Stromal cell of bone marrow (primary cell): ENCODE results near the gene CPLX1.
A peak's percentile ranks its signal among the peaks of the same experiment; 100 is the strongest.
"Not testable (repeated sequence)": the region's sequence is repeated elsewhere in the genome, so short reads cannot be mapped to it uniquely, and the experiment has no call there.

Experiments used
- DNase-seq: peaks from one replicate; pipeline ENCODE4 v3.0.0-alpha.2; 2012; ENCODE audit warnings: low read depth

CPLX1 gene

DNA sequence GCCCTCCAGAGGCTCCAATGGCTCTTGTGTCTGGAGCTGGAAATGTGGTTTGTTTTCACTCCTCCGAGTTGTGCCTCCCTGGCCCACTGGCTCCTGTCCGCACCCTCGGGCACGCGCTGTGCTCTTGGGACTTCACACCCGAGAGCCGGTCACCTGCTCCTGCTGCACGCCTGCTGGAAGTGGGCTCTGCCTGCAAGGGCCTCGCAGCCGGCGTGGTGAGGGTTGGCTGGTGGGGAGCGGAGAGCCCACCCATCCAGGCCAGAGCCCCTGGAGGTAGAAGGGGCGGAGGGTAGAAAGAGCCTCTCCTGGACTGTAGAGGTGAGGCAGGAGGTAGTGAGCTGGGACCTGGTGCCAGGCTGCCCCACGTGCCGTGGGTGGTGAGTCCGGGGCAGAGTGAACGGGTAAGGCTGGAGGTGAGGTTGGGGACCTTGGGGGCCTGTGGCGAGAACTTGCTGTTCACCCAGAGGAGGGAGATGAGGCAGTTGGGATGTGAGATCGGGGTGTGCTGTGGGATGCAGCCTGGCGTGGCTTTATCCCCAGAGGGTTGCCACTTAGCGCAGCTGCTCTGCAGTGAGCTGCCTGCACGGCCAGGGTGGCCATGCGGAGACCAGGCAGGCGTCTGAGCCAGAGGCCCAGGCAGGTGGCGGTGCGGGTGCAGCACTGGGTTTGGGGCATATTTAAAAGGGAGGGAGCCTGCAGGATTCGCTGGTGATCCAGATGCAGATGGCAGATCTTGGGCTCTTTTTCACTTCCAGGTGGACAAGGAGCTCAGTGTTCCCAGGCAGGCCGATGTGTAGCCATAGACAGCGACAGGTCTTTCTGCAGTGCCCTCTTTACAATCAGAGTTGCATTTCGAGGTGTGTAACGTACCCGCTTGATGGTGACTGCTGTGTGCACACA lies 71.5 kb downstream of the CPLX1 start:
- DNase-seq = no peak

DNA sequence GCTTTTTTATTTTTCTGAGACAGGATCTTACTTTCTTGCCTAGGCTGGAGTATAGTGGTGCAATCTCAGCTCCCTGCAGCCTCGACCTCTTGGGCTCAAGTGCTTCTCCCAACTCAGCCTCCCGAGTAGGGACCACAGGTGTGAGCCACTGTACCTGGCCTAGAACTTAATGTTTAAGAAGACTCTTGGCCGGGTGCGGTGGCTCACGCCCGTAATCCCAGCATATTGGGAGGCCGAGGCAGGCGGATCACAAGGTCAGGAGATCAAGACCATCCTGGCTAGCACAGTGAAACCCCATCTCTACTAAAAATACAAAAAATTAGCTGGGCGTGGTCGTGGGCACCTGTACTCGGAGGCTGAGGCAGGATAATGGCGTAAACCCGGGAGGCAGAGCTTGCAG lies 72.7 kb downstream of the CPLX1 start:
- not testable (repeated sequence) for DNase-seq

DNA sequence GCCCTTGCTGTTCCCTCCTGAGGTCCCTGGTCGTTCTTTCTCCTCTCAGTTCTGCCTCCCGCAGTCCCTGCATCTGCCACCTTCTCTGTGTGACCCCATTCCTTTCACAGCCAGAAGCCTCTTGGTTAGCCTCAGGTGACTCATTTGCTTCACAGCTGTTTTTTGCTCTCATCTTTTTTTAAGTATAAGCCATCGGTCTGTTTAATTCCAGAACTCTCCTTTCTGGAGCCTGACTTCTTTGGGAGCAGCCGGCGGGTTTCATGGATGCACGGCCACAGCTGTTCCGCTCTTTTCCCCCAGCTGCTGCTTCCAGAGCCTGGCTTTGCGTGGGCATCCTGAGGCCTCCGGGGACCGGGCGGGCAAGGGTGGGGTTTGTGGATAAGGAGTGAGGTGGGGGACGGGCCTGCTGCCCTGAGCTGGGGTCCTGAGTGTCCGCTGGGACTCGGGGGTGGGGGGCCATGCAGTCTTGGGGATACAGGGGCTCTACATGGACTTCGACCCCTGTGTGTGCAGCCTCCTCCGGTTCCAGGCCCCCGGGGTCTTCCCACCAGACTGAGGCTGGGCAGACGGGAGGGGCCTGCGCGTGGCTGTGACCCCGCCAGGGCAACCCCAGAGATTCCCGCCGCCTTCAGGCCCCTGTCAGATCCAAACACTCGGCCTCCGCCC lies 73.6 kb downstream of the CPLX1 start:
- no peak for DNase-seq

DNA sequence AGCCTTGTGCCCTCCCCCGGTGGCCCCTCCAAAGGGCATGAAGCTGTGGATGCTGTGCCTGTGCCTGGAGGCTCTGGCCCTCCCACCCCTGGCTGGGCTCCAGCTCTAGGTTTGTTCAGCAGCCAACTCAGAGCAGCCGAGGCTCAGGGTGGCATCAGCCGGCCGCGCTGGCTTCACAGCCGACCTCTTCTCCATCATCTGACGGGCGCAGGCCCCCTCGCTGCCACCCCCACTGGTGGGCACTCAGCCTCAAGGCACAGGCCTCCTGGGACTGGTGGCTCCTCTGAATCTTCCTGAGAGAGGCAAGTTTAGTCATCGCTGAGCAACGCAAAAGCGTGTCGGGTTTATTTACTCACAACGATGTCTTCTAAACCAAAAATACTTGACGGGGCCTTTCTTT lies 74.3 kb downstream of the CPLX1 start:
- DNase-seq = no peak

DNA sequence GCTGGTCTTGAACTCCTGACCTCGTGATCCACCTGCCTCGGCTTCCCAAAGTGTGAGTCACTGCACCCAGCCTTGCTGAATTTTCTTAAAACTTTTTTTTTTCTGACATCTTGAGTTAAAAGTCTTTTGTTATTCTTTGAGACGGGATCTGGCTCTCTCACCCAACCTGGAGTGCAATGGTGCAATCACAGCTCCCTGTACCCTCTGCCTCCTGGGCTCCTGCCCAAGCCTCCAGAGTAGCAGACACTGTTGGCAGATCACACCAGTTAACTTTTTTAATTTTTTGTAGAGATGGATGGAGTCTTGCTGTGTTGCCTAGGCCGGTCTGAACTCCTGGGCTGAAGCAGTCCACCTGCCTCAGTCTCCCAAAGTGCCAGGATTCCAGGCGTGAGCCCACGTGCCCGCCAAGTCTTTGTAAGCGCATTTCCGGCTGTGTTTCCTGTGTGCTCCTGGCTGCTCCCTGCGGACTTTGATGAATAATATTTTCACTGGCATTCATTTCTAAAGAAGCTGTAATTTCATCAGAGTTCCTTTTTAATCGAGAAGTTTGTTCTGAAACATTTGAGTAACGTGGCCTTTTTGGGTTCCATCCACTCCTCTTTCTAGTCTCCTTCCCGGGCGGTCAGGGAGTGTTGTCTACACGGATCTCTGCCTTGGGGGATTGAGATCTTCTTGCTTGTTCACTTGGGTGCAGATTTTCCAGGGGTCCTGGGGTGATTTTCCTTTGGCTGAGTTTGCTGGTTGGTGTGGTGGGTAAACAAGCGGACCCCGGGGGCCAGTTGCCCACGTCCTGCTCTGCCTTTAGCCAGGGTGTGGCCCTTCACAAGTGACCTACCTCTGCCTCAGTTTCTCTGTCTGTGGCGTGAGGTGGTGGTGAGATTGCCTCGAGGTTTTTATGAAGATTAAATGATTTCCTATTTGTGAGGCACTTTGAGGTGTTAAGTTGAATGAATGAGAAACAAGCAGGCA lies 75.9 kb downstream of the CPLX1 start:
- peak; percentile 74 for DNase-seq

DNA sequence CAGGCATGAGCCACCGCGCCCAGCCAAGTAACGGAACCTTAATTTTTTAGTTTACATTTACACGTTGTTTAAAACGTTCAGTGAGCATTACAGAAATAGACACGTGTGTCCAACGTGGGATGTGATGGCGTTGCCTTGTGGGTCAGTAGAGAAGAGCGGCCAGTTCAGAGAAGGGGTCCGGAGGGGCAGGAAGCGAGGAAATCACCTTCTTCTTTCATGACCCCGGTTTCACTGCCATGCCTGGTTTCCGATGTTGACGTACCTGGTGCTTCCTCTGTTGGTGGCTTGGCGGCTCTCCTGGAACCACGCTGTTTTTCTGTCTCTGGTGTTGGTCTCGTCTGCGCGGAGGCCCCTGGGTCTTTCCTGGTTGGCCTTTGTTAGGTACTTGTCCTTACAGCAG lies 77.5 kb downstream of the CPLX1 start:
- DNase-seq = no peak

DNA sequence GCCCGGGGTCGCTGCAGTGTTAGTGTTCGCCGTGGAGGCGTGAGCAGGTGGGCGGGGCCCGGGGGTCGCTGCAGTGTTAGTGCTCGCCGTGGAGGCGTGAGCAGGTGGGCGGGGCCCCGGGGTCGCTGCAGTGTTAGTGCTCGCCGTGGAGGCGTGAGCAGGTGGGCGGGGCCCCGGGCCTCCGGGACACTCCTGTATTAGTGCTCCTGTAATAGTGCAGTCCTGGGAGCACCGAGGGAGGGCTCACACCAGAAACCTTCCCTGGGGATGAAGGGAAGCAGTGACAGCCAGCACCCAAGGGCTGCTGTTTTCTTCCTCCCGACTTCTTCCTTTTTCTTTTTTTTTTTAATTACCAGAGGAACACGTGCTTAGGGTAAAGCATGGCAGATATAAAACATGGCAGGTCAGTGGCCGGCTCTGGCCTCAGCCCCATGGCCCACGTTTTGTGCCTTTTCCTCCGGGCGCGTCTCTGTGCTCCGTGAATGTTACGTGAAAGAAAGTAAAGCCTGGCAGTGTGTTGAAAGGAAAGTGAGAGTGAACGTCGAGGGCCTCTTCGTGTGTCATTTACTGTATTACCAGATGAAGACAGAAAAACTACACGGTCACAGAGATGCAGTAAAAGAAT lies 78.3 kb downstream of the CPLX1 start:
- no peak for DNase-seq

DNA sequence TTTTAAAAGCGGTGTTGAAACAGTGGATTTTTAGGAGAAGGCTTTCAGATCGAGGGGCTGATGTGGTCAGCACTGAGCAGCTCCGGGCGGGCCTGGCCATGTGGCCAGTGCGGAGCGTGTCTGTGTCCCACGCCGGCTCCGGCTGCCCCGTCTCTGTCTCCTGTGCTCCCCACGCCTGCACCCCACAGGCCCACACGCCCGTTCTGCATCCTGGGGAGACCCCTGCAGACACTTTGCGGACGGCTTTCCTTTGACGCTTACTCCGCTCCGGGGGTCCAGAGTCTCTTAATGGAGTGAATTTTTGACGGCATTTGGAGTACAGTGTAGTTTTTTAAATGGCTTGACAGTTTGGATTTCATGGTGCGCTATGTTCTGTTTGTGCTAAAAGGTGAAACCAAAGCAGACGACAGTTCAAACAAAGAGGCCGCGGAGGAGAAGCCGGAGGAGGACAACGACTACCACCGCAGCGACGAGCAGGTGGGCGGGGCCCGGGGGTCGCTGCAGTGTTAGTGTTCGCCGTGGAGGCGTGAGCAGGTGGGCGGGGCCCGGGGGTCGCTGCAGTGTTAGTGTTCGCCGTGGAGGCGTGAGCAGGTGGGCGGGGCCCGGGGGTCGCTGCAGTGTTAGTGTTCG lies 81.6 kb downstream of the CPLX1 start:
- DNase-seq = no peak

DNA sequence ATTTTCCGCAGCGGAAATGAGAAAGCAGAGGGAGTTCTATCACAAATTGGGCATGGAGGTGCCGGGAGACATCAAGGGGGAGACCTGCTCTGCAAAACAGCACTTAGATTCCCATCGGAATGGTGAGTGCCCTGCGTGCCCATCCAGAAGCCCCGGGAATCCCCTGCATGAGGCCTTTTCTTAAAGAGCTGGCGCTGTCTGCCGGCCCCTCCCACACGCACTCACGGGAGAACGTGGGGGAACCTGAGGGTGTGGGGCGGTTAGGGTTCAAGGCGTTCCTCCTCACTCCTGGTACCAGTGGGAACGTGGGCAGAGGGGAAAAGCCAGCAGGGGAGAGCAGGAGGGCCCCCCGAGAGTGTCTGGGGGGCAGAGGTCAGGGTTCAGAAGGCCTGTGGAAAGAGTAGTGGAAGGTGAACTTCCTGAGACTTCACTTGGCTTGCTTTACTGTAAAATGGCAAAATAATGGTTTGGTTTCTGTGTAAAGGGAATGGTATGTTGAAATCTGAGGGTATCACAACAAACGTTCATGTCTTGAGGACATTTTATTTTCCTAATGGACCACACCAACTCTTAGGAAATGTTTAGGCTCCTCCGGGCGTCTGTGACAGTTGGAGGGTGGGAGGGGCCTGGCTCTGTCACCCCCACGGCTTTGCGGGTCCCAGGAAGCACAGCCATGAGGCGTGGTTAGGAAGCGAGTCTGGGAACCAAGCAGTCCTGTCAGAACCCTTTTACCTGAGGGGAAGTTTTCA lies 82.3 kb downstream of the CPLX1 start:
- DNase-seq = no peak

DNA sequence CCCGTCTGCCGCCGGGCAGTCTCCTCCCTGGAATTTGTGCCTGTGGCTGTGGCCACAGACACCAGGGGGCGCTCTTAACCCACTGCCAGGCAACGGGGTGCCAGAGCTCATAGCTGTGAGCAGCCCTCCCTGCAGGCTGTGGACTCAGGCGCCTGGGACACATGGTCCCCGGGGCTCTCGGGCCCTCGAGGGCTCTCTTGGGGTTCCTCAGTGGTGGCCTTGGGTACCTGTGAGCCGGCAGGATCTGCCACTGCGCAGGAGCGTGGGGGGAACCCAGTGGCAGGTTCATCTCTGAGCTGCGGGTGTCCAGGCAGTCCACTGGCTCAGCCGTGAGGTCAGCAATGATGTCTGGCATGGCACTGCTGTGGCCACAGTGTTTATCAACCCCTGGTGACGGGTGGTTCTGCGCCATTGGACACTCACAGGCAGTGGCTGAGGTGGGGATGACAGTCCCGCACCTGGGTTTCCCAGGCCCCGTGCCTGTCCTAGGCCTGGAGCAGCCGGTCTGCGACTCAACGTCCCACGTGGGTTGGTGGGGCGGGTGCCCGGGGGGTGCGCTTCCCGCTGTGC lies 83.1 kb downstream of the CPLX1 start:
- DNase-seq = no peak

DNA sequence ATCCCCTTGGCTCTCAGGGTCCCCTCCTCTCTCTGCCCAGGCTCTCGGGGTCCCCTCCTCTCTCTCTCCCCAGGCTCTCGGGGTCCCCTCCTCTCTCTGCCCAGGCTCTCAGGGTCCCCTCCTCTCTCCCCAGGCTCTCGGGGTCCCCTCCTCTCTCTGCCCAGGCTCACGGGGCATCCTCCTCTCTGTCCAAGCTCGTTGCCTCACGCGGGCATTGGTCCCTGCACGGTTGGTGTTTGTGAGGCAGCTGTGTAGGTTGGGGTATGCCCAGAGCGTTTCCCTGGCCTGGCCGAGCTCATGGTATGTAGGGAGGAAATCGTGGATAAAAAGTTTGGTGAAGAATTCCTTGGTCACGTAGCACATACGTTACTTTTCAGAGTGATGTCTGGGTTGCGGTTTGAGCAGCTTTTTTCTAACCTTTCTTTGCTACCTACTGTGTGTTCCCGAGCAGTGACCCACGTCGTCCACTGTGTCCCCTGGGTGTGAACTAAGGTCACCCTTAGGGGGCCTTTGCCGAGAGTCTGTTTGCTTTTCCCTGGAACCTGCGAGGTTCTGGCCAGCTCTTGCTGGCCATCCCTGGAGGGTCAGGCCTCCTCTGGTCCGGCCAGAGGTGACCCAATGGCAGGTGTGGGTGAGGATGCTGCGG lies 83.7 kb downstream of the CPLX1 start:
- no peak for DNase-seq

DNA sequence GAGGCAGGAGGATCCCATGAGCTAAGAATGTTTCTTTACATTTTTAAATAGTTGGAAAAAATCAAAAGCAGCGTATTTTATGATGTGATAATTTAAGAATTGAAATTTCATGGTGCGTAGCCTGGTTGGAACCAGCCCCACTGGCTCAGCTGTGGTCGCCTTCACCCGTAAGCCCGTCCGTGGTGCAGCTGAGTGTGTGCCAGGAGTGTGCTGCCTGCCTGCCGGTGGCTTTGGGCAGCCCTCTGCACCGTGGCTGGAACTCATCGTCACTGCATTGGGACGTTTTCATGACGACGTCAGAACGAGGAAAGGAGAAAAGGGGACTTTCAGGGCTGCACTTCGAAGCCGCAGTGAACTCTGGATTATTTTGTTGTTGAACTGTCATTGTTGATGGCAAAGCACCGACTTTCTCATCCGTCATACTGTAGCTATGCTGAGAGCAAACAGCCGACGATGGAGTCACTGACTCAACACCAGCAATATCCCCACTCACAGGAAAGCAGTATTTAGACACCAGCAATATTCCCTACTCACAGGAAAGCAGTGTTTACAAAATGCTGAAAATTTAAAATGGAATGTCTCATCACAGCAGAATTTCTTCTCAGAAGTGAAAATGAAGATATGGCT lies 85.2 kb downstream of the CPLX1 start:
- no peak for DNase-seq

DNA sequence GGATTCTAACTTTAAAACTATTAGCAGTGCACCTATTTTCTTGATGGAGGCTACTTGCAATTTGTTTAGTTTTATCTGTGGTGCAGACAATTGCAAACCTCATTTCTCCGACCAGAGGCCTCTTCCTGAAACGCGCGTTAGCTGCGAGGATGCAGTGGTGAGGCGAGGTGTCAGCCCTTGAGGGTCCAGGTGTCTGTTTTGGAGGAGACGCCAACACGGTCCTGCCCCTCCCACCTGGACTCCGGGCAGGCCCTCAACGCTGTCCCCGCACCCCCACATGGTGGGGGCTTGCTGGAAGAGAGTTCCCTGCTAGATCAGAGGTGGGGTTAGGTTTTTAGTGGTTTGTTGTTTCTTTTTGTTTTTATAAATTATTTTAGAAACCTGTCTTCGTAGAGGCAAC lies 85.9 kb downstream of the CPLX1 start:
- no peak for DNase-seq

DNA sequence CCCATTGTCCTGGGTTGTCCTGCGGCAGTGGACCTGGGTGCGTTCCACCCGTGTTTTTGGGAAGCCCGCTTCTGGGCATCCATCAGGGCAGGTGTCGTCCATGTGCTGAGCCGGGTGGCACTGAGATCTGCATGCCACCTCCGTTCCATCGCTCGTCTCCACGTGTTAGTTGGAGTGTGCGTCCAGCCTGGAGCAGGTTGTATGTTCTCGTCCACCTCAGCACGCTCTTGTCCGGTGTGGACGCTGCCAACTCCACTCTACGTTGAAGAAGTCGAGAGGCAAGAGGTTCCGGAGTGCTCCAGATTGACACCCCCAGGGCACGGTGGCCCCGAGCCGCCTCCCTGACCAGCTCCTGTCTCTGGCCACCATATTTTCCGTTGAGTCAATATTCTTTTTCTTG lies 86.4 kb downstream of the CPLX1 start:
- DNase-seq = no peak

DNA sequence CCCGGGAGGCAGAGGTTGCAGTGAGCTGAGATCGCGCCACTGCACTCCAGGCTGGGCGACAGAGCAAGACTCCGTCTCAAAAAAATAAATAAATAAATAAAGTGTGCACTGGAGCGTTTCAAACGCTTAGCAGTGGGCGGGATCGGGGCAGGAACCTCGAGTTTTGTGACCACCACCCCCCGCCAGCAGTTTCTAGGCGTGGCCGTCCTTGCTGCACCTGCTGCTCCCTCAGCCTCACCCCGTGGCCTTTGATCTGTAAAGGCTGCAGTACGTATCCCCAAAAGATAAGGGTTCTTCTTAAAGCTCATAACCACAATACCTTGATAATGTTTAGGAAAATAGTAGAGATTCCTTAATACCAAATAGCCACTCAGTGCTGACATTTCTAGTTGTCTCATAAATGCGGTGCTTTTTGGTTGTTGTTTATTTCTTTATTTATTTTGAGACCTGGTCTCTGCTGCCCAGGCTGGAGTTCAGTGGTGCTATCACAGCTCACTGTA lies 87.1 kb downstream of the CPLX1 start:
- DNase-seq = no peak

DNA sequence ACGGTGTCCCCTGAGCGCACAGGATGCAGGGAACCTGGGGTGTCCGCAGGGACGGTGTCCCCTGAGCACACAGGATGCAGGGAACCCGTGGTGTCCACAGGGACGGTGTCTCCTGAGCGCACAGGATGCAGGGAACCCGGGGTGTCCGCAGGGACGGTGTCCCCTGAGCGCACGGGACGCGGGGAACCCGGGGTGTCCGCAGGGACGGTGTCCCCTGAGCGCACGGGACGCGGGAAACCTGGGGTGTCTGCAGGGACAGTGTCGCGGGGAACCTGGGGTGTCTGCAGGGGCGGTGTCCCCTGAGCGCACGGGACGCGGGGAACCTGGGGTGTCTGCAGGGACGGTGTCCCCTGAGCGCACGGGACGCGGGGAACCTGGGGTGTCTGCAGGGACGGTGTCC lies 89.4 kb downstream of the CPLX1 start:
- DNase-seq = not testable (repeated sequence)

DNA sequence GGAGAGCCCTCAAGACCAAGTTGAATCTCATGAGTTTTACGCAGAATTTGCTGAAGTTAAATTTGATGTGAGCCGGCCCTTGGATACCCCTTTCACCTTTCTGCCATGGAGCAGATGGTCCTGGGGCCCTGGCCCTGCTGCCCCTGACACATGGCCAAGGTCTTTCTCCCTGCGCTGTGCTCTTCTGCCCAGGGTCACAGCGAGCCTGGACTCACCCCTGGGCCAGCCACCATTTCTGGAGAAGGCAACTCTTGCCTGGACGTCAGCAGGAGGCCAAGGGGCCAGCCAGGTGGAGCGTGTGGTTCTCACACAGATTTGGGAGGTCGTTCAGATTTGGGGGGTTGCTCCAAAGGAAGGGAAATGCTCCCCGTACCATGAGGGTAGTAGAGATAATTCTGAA lies 90.3 kb downstream of the CPLX1 start:
- DNase-seq = no peak
